HG03025 (cell line): ENCODE results near the gene DRG2.

ENCODE experiments used
- ATAC-seq: cut with Tn5 transposase; IDR thresholded peaks from one replicate; pipeline ENCODE4 v1.9.1; 2021; ENCODE audit warnings: mild to moderate bottlenecking, moderate library complexity; ENCODE audit not compliant: unreplicated experiment, low FRiP score

The DRG2 gene

DNA sequence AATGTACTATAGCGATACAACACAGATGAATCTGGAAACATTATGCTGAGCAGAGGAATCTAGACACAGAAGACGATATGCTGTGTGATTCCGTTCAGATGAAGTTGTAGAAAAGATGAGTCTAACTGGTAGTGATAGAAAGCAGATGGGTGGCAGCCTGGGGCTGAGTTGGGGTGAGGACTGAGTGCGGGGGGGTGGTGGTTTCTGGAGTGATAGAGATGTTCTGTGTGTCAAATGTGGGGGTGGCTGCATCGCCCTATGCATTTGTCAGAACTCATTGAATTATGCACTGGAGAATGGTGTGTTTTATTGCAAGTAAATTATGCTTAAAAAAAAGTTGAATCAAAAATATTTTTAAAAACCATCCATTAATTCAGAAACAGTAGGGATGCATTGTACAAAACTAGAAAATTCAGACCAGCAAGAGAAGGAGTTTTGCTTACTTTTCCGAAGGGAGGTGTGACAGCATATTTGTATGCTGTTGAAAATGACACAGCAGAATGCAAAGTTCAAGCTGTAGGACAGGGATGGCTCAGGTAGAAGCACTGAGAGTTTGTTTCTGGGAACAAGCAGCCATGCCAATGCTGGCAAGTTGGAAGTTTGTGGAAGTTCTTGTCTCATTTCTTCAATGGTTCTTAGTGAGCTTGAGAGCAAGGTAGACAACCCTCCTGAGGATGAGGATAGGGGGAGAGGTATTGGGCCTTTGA lies 13.0 kb upstream of the DRG2 start:
- ATAC-seq = no peak

DNA sequence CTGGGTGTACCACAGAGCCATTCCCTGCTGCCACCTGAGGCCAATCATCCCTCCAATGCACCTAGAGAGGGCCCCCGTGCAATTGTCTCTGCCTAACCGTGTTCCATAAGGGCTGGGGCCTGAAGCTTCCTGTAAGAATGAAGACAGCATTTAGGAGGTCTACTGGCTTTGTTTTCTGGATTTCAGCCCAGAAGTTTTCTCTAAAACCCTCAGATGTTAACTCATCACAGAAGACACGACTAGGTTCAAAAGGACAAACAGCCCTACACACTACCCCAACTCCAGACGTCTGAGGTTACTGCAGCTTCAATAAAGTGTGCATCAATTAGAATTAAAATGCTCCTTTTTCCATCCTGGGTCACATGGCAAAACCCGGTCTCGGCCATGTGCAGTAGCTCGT lies 10.8 kb upstream of the DRG2 start:
- no peak for ATAC-seq

DNA sequence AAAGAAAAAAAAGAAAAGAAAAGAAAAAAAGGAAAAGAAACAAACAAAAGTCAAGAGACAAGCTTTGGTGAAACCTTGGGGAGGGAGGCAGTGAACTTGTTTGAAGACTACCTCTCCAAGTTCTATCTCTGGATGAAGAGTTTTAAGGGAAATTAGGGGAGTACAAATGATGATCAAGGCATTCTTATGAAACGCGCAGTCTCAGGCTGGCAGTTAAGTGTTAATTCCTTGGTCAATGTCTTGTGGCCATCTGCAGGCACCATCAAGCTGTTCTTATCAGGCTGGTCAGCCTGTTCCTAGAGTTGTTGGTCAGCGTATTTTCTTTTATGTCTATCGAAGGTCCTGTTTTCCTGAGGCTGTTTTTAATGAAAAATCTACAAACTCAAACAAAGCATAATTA lies 8.2 kb upstream of the DRG2 start:
- ATAC-seq = no peak

DNA sequence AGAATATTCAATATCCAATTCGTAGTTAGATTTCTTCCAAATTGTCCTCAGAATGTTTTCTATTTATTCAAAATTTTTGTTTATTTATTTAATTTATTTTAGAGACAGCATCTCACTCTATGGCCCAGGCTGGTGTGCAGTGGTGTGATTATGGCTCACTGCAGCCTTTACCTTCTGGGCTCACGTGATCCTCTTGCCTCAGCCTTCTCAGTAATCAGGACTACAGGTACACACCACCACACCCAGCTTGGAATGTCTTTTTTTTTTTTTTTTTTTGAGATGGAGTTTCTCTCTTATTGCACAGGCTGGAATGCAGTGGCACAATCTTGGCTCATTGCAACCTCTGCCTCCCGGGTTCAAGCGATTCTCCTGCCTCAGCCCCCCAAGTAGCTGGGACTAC lies 3.5 kb upstream of the DRG2 start:
- no peak for ATAC-seq

DNA sequence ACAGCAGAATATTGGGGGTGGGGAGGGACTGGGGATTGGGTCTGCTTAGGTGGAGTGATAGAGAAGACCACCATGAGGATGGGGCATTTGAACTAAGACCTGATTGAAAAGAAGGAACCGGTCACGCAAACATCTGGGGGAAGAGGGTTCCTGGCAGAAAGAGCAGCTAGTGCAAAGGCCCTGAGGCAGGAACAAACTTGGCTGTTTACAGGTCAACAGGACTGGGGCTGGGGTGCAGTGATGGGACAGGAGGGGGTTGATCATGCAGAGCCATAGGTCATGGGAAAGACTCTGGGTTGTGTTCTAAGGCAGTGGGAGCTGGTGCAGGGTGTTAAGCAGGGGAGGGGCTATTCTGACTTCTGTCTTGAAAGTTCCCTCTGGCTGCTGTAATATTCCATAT lies 1.9 kb downstream of the DRG2 start:
- ATAC-seq = no peak

DNA sequence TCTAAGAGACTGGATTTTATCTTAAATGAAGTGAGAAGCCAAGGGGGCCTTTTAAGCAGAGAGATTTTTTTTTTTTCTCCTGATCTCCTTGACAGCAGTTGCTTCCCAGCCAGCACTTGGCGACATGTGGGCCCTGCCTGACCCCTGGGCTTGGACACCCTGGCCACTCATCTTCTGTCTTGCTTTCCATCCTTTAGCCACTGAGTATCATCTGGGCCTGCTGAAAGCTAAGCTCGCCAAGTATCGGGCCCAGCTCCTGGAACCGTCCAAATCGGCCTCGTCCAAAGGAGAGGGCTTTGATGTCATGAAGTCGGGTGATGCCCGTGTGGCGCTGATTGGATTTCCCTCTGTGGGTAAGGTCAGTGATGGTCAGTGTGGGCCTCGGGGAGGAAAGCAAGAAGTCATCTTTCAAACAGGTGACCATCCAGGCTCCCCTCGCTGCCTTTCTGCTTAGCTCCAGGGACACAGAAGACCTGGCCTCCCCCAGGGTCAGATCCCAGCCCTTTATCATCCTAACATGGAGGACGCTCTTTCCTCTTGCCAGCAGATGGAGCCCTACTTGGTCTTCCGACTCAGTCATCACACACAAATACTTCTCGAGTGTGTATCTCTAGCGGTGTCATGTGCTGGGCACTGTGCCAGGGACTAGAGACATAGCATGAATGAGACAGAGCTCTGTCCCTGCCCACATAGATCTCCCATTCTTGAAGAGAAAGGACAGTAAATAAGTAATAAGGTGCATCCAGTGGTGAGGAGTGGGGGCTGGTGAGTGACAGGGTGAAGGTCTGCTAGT lies 6.1 kb downstream of the DRG2 start:
- ATAC-seq = no peak

DNA sequence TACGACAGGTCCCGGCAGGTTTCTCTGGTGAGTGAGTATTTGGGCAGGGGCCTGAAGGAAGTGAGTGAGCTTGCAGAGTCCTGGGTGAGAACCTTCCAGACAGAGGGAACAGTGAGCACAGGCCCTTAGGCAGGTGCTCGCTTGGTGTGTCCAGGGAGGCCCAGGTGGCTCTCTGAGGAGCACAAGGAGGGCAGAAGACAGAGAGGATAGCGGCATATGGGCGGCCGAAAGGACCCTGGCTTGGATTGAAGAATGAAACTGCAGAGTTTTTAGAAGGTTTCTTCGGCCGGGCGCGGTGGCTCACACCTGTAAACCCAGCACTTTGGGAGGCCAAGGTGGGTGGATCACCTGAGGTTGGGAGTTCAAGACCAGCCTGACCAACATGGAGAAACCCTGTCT lies 6.7 kb downstream of the DRG2 start:
- no peak for ATAC-seq

DNA sequence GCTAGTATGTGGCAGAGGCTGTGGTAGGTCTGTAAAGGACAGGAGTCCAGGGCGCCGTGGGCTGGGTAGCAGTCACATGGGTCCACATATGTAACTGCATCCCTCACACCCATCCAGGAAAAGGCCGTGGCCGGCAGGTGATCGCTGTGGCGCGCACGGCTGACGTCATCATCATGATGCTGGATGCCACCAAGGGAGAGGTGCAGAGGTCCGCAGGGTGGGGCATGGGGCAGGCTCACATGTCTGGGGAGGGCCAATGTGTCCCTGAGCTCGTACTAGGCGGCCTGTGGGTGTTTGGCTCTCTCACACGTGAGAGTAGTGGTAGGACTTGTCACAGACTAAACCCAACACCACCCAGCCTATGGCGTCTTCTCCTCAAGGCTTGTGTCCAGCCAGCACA lies 11.8 kb downstream of the DRG2 start:
- no peak for ATAC-seq

DNA sequence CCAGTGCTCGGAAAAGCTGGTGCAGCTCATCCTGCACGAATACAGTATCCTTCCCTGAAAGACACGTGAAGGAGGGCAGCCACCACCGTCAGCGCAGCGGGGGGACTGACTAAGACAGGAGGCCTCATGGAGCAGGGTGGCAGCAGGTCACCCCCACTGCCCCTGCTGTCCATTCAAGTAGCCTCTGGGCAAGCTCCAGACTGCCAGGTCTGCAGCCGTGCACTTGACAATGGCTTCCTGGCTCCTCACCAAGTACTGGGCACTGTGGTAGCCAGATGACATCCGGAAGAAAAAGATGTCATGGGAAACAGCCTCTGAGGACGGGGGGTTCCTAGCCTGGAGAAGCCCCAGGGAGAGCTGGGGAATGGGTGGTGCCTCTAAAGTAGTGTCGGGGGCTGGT lies 12.9 kb downstream of the DRG2 start:
- no peak for ATAC-seq

DNA sequence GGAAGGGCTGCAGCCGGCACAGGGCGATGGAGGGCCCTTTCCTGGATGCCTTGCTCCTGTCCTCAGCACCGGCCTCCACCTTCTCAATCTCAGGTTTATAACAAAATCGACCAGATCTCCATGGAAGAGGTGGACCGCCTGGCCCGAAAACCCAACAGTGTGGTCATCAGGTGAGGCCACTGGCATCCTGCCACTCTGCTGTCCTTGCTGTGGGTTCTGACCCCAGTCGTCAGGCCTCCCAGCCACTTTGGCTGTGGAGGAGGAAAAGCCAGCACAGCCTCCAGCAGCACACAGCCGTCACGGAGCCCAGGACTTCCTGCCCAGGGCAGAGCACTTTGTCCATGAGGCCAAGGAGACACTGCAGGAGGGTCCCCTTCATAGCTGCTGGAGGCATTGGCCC lies 14.1 kb downstream of the DRG2 start:
- ATAC-seq = no peak

DNA sequence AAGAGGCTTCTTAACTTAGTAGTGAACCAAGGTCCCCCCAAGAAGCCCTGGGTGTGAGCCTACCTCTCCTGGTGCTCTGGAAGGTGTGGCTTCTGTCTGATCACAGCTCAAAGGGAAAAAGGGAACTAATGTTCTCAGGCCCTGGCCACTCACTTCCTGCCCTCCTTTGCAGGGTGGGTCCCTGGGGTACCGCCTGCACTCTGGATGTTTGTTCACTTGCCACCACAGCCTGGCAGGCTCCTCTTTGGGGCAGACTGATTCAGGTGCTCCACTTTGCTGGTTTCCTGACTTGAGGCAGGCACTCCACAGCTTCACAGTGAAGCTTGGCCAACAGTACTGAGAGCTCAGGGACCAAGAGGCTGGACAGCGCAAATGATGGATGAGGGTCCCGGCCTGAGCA lies 14.9 kb downstream of the DRG2 start:
- ATAC-seq = no peak

DNA sequence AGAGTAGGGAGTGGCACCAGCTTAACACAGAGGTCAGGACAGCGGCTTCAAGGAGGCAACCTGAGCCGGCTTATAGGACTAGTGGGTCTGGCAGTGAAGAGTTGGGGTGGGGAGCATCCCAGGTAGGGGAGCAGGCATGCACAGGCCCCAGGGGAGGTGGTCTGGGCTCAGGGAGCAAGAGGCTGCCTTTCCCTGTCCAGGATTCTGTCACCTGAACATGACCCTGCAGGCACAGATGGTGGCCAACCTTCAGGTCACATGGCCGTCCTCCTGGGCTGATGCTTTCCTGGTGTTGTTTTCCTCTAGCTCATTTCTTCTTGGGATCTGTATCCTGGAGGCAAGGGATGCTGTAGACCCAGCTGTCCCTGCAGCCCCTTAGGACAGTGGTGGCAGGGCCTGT lies 17.3 kb downstream of the DRG2 start:
- no peak for ATAC-seq

DNA sequence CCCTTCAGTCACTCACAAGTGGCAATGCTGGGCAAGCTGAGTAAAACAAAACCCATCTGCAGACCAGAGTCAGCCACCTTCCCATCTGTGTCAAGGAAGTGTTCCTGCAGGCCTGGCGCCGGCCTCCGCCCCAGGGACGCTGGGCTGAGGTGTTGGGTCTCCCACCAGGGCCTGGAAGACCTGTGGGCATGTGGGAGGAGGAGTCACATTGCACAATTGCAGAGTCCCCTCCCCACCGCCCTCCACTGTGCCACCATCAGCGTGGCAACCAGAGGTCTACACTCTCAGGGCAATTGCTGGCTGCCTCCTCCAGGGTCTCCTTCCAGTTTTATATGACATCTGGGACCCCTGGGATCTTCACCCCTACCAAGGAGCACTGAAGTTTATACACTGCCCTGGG lies 17.8 kb downstream of the DRG2 start:
- ATAC-seq = no peak

DNA sequence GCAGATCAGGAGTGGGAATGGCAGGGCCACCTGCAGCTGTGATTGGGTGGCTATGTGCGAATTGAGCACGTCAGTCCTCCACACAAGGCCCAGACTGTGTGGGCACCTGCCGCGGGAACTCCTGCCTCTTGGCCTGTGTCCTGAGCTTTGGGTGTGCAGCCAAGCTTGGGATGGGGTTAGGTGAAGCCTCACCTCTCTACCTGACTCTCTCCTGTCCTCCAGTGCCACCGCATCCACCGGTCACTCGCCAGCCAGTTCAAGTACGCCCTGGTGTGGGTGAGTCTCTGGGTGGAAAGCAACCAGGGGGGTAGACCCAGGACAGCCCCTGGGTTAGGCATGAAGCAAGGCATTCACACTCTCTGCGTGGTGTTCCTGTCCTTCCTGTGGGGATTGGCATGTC lies 18.5 kb downstream of the DRG2 start:
- ATAC-seq = no peak

DNA sequence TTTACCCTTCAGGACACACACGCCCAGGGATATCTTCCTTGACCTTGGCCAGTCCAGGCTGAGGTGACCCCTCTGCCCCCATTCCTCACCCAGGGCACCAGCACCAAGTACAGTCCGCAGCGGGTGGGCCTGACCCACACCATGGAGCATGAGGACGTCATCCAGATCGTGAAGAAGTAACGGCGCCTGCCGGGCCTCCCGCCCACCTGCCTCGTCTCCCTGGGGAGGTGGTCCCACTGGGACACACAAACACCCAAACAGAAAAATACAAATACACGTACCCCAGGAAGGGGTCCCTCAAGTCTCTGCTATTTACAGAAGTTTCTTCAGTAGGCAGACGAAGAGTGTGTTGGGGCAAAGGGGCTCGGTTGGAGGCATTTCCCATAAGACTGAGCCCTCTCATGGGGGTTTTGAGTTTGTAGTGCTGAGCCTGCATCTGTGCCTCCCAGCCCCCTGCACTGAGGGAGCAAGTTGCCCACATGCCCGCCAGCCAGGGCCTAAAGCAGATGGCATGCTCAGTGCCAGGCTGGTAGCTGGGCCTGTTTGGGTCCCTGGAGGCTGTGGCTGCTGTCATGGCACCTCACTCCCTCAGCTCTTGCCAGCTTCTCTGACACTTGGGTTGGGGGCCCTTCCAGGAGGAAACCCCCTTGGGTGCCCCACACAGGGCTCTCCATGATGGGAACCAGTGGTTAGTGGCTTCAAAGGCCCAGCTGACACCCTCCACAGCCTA lies 19.5 kb downstream of the DRG2 start:
- ATAC-seq = no peak

DNA sequence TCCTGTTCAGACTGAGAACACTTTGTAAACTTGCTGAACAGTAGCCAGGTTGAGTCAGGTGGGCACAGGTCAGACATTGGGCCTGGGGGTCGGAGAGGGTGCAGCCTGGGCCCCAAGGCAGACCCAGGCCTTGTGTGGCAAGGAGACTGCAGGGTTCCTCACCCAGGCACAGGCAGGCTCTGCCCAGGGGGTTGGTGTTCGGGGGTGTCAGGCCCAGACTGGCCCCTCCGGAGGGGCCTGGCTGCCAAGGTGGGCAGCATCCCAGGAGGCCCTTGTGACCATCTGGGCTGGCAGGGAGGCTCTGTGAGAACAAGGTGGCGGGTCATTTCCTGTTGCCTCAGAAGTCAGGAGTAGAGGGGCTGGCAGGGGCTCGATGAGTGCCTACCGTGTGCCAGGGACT lies 20.2 kb downstream of the DRG2 start:
- no peak for ATAC-seq

DNA sequence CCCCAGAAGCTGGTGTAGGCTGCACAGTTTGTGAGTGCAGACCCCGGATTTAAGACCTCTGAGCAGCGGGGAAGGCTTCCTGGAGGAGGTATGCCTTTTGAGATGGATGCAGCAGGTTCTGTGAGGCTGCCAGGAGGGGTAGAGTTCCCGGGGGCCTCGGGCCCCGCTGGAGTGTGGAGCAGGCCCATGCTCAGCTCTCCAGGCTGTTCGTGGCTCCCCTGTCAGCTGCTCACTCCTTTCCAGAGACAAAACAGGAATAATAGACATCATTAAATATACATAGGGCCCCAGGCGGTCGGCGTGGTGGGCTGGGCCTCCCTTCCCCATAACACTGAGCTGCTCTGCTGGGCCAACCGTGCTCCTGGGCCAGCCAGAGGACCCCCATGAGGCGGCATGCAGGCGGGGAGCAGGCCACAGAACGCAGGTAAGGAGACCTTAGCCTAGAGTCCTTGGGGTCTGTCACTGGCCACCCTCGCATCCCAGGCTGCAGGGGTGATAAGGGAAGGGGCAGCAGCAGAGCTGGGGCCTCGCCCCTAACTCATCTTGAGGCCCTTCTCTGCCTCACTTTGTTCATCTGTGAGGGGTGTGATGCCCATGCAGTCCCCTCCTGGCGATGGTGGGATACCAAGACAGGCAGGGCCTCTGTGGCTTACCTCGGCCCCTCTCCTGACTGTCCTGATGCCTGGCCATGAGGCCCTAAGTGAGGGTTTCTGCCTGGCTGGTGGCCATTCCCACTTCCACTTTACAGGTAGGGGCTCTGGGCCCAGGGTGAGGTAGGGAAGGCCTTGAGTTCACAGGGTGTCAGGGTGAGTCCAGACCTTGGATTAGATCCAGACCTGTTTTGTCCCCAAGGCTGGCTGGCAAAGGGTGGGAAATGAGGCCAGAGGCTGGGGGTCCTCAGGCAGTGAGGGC lies 20.9 kb downstream of the DRG2 start, which contains the start of gene MYO15A:
MYO15A (plus strand) TSS at position 356 of the 912 bp plus-strand sequence. CDS start 10,045 bp downstream, outside the sequence.
- ATAC-seq = no peak

DNA sequence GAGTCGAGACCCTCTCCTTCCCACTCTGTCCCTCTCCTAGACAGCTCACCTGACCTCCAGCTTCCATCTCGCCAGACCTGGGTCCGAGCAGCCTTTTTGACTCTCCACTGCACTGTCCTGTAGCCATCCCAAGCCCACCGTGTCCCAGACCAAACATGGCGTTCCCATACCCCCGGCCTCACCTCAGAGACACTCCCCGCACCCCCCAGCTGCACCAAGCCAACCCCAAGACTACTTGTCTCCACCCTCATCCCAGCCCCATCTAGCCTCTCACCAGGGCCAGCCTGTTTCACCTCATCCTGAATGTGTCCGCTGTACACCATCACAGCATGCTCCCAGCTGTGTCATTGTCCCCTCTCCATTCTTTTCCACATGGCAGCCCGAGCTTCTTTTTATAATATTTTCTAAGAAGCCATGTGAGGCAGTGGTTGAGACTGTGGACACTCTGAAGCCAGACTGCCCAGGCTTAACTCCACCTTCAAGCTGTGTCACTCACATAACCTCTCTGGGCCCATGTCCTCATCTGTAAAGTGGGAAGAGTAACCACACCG lies 22.3 kb downstream of the DRG2 start:
- ATAC-seq = no peak

DNA sequence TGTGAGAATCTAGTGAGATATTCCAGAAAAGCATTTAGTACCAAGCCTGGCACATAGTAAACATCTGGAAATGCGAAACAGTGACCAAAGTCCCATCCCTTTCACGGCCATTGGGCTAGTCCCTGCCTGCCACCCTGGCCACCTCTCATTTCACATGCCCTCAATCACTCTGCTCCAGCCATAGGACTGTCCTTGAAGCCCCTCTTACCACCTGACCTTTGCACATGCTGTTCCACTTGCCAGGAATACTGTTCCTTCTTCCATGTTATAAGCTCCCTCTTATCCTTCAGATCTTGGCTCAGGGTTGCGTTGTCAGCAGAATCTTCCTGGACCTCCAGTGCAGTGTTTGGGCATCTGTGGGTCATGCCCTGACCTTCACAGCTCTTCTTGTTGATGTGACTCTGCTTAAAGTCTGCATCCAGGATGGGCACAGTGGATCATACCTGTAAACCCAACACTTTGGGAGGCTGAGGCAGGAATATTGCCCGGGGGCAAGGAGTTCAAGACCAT lies 22.9 kb downstream of the DRG2 start:
- ATAC-seq = no peak
